Measurements from ENCODE around the gene PDZD8.

Gene PDZD8

DNA sequence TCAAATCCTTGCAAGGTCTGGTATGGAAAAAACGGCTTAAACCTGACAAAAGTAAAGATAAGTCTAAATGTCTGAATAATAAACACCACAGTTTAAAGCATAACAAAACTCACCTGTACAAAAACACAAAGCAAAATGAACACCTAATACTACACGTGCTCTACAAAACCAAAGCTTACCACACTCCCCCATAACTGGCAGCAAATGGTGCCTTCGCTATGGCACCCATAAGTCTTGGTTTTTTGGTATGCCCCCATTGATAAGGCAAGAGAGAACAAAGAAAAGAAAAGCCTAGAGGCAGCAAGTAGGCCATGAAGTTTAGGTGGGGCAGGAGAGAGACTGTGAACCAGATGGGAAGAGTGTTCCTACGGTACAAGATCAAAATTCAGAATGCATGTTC is 34.2 kb downstream of the PDZD8 start:
- peaks cover 3% of the 10 kb centered on the region; the same call in 1 of the 2 replicates for H4K20me1 ChIP-seq (ENCODE audit: insufficient read depth, low read length)
- H3K4me1 ChIP-seq (ENCODE audit: low read length), result no peaks in the 10 kb centered on the region
- no peak overlapping the region for H3K4me2 ChIP-seq (ENCODE audit: low read length)
- TF ChIP-seq CTCF (IDR thresholded peaks at IDR 0.05; ENCODE audit: low read depth, low read length), result no peak
- no peak for TF ChIP-seq EZH2phosphoT487 (IDR thresholded peaks at IDR 0.05; ENCODE audit: low read depth)
- no peak overlapping the region for H3K4me3 ChIP-seq (ENCODE audit: low read length)
- no peaks in the 10 kb centered on the region for H3K9me3 ChIP-seq (ENCODE audit: insufficient read depth, low read length)
- no peak overlapping the region for H3K9ac ChIP-seq (ENCODE audit: low read length)
- no peaks in the 10 kb centered on the region for H3K27me3 ChIP-seq (ENCODE audit: low read depth, low read length)
- H2AFZ ChIP-seq (ENCODE audit: low read depth, low read length), result no peak overlapping the region
- H3K27ac ChIP-seq (ENCODE audit: low read length), result no peak overlapping the region
- peaks cover 20% of the 10 kb centered on the region for H3K79me2 ChIP-seq (ENCODE audit: low read length)
- H3K36me3 ChIP-seq (replicated peaks; ENCODE audit: low read depth, low read length), result no peaks in the 10 kb centered on the region

DNA sequence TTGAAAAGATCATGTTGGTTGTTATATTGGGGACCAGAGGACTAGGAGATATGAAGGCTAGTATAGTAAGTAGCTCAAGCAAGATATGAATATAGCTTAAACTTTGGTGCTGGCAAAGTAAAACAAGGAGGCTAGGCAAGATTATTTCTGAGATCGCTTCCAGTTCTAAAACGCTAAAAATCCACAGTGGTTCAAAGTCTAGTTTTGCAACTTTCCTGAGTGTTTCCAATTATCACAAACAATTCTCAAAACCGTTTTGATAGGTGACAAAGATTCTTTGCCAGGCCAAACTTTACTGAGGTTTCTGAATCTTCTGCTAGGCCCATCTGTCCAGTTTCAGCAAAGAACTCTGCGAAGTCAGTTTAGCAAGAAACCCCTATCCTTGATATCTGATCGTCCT is 35.3 kb downstream of the PDZD8 start:
- Histone ChIP-seq H3K4me1 (ENCODE audit: low read length) (no peaks in the 10 kb centered on the region), H3K27ac (ENCODE audit: low read length) (no peak overlapping the region), H3K9ac (ENCODE audit: low read length) (no peak overlapping the region), H3K27me3 (ENCODE audit: low read depth, low read length) (no peaks in the 10 kb centered on the region), H3K9me3 (ENCODE audit: insufficient read depth, low read length) (no peaks in the 10 kb centered on the region), H2AFZ (ENCODE audit: low read depth, low read length) (no peak overlapping the region), H3K4me2 (ENCODE audit: low read length) (no peak overlapping the region), H4K20me1 (ENCODE audit: insufficient read depth, low read length) (peaks cover 3% of the 10 kb centered on the region; the same call in 1 of the 2 replicates), H3K36me3 (replicated peaks; ENCODE audit: low read depth, low read length) (no peaks in the 10 kb centered on the region), H3K4me3 (ENCODE audit: low read length) (no peak overlapping the region), H3K79me2 (ENCODE audit: low read length) (peaks cover 16% of the 10 kb centered on the region)
- no peak for TF ChIP-seq CTCF (IDR thresholded peaks at IDR 0.05; ENCODE audit: low read depth, low read length)
- TF ChIP-seq EZH2phosphoT487 (IDR thresholded peaks at IDR 0.05; ENCODE audit: low read depth), result no peak

GRCh38 chr10:117339578-117339977 is 35.7 kb downstream of the PDZD8 start:
- H4K20me1 ChIP-seq (ENCODE audit: insufficient read depth, low read length), result peaks cover 3% of the 10 kb centered on the region; the same call in 1 of the 2 replicates
- H3K4me2 ChIP-seq (ENCODE audit: low read length), result no peak overlapping the region
- no peak overlapping the region for H3K4me3 ChIP-seq (ENCODE audit: low read length)

GRCh38 chr10:117334926-117335325 is 40.3 kb downstream of the PDZD8 start:
- no peak overlapping the region for H3K27ac ChIP-seq (ENCODE audit: low read length)
- no peaks in the 10 kb centered on the region for H4K20me1 ChIP-seq (ENCODE audit: insufficient read depth, low read length)
- no peaks in the 10 kb centered on the region for H3K79me2 ChIP-seq (ENCODE audit: low read length)
- H3K36me3 ChIP-seq (replicated peaks; ENCODE audit: low read depth, low read length), result no peaks in the 10 kb centered on the region
- H3K9me3 ChIP-seq (ENCODE audit: insufficient read depth, low read length), result no peaks in the 10 kb centered on the region
- H2AFZ ChIP-seq (ENCODE audit: low read depth, low read length), result no peak overlapping the region
- no peaks in the 10 kb centered on the region for H3K4me1 ChIP-seq (ENCODE audit: low read length)
- H3K4me2 ChIP-seq (ENCODE audit: low read length), result no peak overlapping the region
- no peak overlapping the region for H3K9ac ChIP-seq (ENCODE audit: low read length)
- no peak for TF ChIP-seq EZH2phosphoT487 (IDR thresholded peaks at IDR 0.05; ENCODE audit: low read depth)
- no peak for TF ChIP-seq CTCF (IDR thresholded peaks at IDR 0.05; ENCODE audit: low read depth, low read length)
- H3K4me3 ChIP-seq (ENCODE audit: low read length), result no peak overlapping the region
- H3K27me3 ChIP-seq (ENCODE audit: low read depth, low read length), result no peaks in the 10 kb centered on the region

More at GRCh38 chr10:117339578-117339977, 35.7 kb downstream of the PDZD8 start:
- H3K9ac ChIP-seq (ENCODE audit: low read length), result no peak overlapping the region
- TF ChIP-seq EZH2phosphoT487 (IDR thresholded peaks at IDR 0.05; ENCODE audit: low read depth) (no peak), CTCF (IDR thresholded peaks at IDR 0.05; ENCODE audit: low read depth, low read length) (no peak)
- no peak overlapping the region for H3K27ac ChIP-seq (ENCODE audit: low read length)
- no peaks in the 10 kb centered on the region for H3K27me3 ChIP-seq (ENCODE audit: low read depth, low read length)
- peaks cover 12% of the 10 kb centered on the region for H3K79me2 ChIP-seq (ENCODE audit: low read length)
- H2AFZ ChIP-seq (ENCODE audit: low read depth, low read length), result no peak overlapping the region
- H3K4me1 ChIP-seq (ENCODE audit: low read length), result no peaks in the 10 kb centered on the region
- no peaks in the 10 kb centered on the region for H3K9me3 ChIP-seq (ENCODE audit: insufficient read depth, low read length)
- no peaks in the 10 kb centered on the region for H3K36me3 ChIP-seq (replicated peaks; ENCODE audit: low read depth, low read length)
